Thoracic aorta (tissue), 2 donors: Measurements from ENCODE around the gene PSMG4. TPM values are rescaled to one million over a fixed set of nuclear protein-coding genes. Genes with fewer than 3 reads are reported as not detected.

Experiments
- ATAC-seq: fragments of 150-250 bp; one replicate; pipeline ENCODE4 v1.8.0; 2017; ENCODE audit warnings: low read depth; ENCODE audit not compliant: insufficient number of reproducible peaks, low FRiP score
- DNase-seq: peaks from one replicate; pipeline ENCODE4 v3.0.0-alpha.2; 2020; ENCODE audit warnings: low spot score
- H3K27ac ChIP-seq, 2 donors: fragments of 200-600 bp; sonication (generic); 1 replicate in 1 of 2; 2 replicates in 1 of 2; pipeline ENCODE4 v1.5.1; 2016; ENCODE audit warnings: mild to moderate bottlenecking in 2 of 2, moderate library complexity in 2 of 2
- H3K27me3 ChIP-seq: fragments of 200-600 bp; sonication (generic); replicated peaks from 2 replicates; pipeline ENCODE4 v1.6.0; 2016; ENCODE audit warnings: mild to moderate bottlenecking; ENCODE audit not compliant: insufficient read depth
- H3K36me3 ChIP-seq: fragments of 200-600 bp; sonication (generic); one replicate; pipeline ENCODE4 v1.5.1; 2016
- H3K4me1 ChIP-seq, 2 donors: fragments of 200-600 bp; sonication (generic); 1 replicate in 1 of 2; 2 replicates in 1 of 2; pipeline versions ENCODE4 v1.5.1 to v1.6.0; 2016; ENCODE audit warnings: low read depth in 2 of 2, mild to moderate bottlenecking in 1 of 2; ENCODE audit not compliant: control insufficient read depth in 1 of 2
- H3K4me3 ChIP-seq: fragments of 200-600 bp; sonication (generic); 2 replicates; pipeline ENCODE4 v1.5.1; 2016; ENCODE audit warnings: mild to moderate bottlenecking
- H3K9me3 ChIP-seq: fragments of 200-600 bp; sonication (generic); 2 replicates; pipeline ENCODE4 v1.5.1; 2016
- CTCF ChIP-seq: fragments of 200-600 bp; sonication (generic); IDR thresholded peaks from one replicate; pipeline ENCODE4 v1.5.1; 2019; ENCODE audit warnings: antibody characterized with exemption
- total RNA-seq, 2 donors: library from RNA; depleted of rRNA; stranded (reverse); fragments of >200 nt; gene quantifications; one replicate each; pipeline versions ENCODE4 v1.1.0 to v1.2.3, GENCODE V29; 2016

PSMG4 gene
- total RNA-seq, 2 donors from 2014 or later = 19.4 to 29.0 TPM

GRCh38 chr6:3261518-3261820 lies 2.7 kb downstream of the PSMG4 start:
- Histone ChIP-seq H3K27me3 (no peaks in the 10 kb centered on the region), H3K9me3 (no peaks in the 10 kb centered on the region), H3K4me1 (peaks cover 7 to 28% of the 10 kb centered on the region in 2 donors), H3K36me3 (peaks cover 9% of the 10 kb centered on the region), H3K27ac (no peak overlapping the region), H3K4me3 (no peak overlapping the region)
- DNase-seq (no peak), ATAC-seq (no peak)
- no peak for TF ChIP-seq CTCF

GRCh38 chr6:3261921-3262320 lies 3.2 kb downstream of the PSMG4 start:
- Histone ChIP-seq H3K9me3 (no peaks in the 10 kb centered on the region), H3K36me3 (peaks cover 9% of the 10 kb centered on the region), H3K4me3 (no peak overlapping the region), H3K4me1 (peaks cover 7 to 28% of the 10 kb centered on the region in 2 donors), H3K27me3 (no peaks in the 10 kb centered on the region), H3K27ac (no peak overlapping the region)
- no peak for DNase-seq
- no peak for TF ChIP-seq CTCF
- ATAC-seq = no peak

- H3K36me3 ChIP-seq = peaks cover 9% of the 10 kb centered on the region
- DNase-seq (no peak), ATAC-seq (no peak)
- H3K27me3 ChIP-seq = no peaks in the 10 kb centered on the region
- no peak for TF ChIP-seq CTCF
- H3K9me3 ChIP-seq = no peaks in the 10 kb centered on the region
- H3K27ac ChIP-seq = no peak overlapping the region
- H3K4me1 ChIP-seq = peaks cover 7 to 28% of the 10 kb centered on the region in 2 donors
- no peak overlapping the region for H3K4me3 ChIP-seq
Observed at GRCh38 chr6:3263096-3263495, 4.3 kb downstream of the PSMG4 start.

GRCh38 chr6:3264356-3264755 lies 5.6 kb downstream of the PSMG4 start:
- Histone ChIP-seq H3K36me3 (peaks cover 12% of the 10 kb centered on the region), H3K9me3 (no peaks in the 10 kb centered on the region), H3K4me3 (no peak overlapping the region), H3K27me3 (no peaks in the 10 kb centered on the region), H3K4me1 (peaks cover 3 to 24% of the 10 kb centered on the region in 2 donors), H3K27ac (no peak overlapping the region)
- no peak for TF ChIP-seq CTCF
- DNase-seq = no peak
- ATAC-seq = no peak

- no peak for TF ChIP-seq CTCF
- H3K27me3 ChIP-seq = no peaks in the 10 kb centered on the region
- no peak overlapping the region for H3K4me3 ChIP-seq
- ATAC-seq (no peak), DNase-seq (no peak)
- no peak overlapping the region for H3K27ac ChIP-seq
- H3K9me3 ChIP-seq = no peaks in the 10 kb centered on the region
- H3K4me1 ChIP-seq = peaks cover 0 to 15% of the 10 kb centered on the region in 2 donors
- H3K36me3 ChIP-seq = peaks cover 12% of the 10 kb centered on the region
Observed at GRCh38 chr6:3265671-3266070, 6.9 kb downstream of the PSMG4 start.
